GM18517 (cell line): ENCODE results near the gene ZNF189.
"Not testable (repeated sequence)": the region's sequence is repeated elsewhere in the genome, so short reads cannot be mapped to it uniquely, and the experiment has no call there.

Source experiments
- ATAC-seq: cut with Tn5 transposase; IDR thresholded peaks from one replicate; pipeline ENCODE4 v1.9.1; 2021; ENCODE audit warnings: mild to moderate bottlenecking, moderate library complexity; ENCODE audit not compliant: unreplicated experiment

The ZNF189 gene

DNA sequence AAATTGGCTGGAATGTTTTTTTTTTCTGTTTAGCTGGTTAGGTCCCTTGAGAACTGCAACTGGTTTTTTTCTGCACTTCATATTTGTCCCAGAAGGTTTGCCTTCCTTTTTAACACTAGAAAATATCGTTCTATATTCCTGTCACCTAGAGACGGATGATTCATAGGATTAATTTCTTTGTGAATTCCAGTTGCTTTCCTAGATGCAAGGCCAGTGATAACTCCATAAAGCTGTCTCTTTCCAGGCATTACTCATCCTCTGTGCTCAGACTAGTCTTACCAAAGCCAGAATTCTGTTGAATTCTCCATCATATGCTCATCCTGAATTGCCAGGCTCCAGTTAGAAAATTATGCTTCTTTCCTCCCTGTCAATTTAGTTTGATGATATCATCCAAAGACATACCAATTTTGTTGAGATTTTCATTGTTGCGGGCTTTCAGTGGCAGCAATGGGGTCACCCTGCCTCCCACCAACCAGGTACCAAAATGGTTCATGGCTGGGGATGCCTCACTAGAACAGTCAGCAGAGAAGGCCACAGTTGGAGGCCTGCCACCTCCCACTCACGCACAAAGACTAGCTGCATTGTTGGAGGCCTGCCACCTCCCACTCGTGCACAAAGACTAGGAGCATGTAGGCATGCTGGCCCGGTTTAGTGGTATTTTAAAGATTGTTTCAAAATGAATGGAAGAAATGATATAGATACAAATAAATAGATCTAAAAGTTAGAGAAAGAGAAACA is 22.4 kb upstream of the ZNF189 start:
- no peak for ATAC-seq

GRCh38 chr9:101380295-101380694 is 18.4 kb upstream of the ZNF189 start:
- no peak for ATAC-seq

- no peak for ATAC-seq
Measured at GRCh38 chr9:101381118-101381517, 17.5 kb upstream of the ZNF189 start.

- no peak for ATAC-seq
Measured at GRCh38 chr9:101381833-101382342, 16.8 kb upstream of the ZNF189 start.

GRCh38 chr9:101383361-101383760 is 15.3 kb upstream of the ZNF189 start:
- ATAC-seq, result no peak

GRCh38 chr9:101384873-101385536 is 13.6 kb upstream of the ZNF189 start, which contains the start of gene BAAT:
TSS of gene BAAT (minus strand) at chr9:101385006. CDS start at chr9:101371404, 13,602 bp downstream.
- ATAC-seq, result not testable (repeated sequence)

GRCh38 chr9:101387871-101388506 is 10.7 kb upstream of the ZNF189 start:
- ATAC-seq, result peak; percentile 77

GRCh38 chr9:101388507-101388993 is 10.1 kb upstream of the ZNF189 start:
- ATAC-seq, result no peak

GRCh38 chr9:101393135-101393534 is 5.5 kb upstream of the ZNF189 start:
- ATAC-seq, result no peak

GRCh38 chr9:101394687-101395086 is 4.0 kb upstream of the ZNF189 start:
- no peak for ATAC-seq

DNA sequence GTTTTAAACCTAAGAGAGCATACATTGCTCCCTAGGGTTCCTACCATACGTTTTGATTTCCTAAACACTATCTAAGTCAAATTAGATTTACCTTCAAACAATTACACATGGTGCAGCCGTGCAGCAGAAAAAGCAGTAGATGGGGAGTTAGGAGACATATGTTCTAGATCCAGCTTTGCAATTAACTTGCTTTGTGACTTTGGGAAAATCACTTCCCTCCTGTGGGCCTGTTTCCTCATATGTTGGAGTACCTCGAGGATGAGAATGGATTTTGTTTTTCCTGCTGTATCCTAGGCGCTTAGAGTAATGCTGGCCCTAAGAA is 944 bp upstream of the ZNF189 start:
- no peak for ATAC-seq

- no peak for ATAC-seq
Measured at GRCh38 chr9:101398930-101399642, 435 bp downstream of the ZNF189 start.

DNA sequence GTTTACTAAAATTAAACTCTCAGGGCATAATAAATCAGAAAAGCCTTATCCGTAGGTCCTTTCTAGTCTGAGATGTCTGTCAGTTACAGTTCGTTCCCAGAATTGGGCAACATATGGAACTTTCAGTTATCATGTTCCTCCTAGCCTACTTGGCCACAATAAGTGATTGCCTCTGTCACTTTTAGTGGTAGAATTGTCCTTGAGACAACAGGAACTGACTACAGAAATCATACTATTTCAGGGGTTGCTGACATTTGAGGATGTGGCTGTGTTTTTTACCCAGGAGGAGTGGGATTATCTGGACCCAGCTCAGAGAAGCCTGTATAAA is 956 bp downstream of the ZNF189 start:
- ATAC-seq, result no peak

DNA sequence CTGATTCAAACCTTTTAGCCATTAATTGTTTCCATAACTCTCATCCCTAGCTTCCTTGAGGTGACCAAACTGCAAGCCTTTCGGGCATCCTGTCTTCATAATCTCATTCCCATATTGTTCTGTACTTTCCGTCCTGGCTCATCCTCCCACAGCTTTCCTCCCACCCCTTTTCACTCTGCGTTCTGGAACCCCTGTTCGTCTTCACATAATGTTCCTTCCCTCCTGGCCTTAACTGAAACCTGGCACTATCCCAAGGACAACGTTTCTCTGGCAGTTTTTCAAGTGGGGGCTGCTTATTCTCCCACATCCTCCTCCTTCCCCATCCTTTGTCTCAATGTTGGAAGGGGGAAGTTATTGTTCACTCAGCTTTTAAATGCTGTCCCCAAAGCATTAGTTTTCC is 1.5 kb downstream of the ZNF189 start:
- ATAC-seq, result no peak

DNA sequence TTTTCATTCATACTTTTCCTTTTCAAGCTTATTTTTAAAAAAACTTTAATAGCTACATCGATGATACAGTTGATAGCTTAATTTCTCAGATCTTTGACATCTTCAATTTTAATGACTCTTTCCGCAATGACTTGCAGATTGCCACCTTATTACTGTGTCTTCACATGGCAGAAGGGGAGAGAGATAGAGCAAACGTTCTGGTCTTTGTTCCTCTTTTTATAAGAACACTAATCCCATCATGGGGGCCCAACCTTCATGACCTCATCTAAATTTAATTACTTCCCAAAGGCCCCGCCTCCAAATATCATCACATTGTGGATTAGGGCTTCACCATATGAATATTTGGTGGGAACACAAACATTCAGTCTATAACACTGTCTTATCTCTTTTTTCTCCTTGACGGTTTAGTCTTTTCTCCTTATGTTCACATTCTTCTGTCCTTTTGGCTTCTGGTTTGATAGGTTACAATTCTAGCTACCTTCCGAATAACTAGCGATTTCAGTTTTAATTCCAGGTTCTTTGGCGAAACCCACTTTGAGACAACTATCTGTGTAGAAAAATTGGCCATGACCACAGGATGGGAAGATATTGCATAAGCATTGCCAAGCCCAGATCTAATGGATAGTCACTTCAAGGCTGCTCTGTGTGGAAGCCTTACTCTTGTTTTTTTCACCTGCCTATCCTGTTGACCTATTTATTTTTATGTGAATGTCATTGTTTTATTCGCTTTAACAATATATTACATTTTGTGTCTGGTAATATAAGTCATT is 5.0 kb downstream of the ZNF189 start:
- no peak for ATAC-seq

GRCh38 chr9:101408374-101409078 is 9.9 kb downstream of the ZNF189 start:
- no peak for ATAC-seq

DNA sequence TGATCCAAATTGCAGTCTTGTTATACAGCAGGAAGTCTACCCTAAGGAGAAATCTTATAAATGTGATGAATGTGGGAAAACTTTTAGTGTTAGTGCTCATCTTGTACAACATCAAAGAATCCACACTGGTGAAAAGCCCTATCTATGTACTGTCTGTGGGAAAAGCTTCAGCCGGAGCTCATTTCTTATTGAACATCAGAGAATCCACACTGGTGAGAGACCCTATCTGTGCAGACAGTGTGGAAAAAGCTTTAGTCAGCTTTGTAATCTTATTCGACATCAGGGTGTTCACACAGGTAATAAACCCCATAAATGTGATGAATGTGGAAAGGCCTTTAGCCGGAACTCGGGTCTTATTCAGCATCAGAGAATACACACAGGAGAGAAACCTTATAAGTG is 10.4 kb downstream of the ZNF189 start:
- no peak for ATAC-seq

DNA sequence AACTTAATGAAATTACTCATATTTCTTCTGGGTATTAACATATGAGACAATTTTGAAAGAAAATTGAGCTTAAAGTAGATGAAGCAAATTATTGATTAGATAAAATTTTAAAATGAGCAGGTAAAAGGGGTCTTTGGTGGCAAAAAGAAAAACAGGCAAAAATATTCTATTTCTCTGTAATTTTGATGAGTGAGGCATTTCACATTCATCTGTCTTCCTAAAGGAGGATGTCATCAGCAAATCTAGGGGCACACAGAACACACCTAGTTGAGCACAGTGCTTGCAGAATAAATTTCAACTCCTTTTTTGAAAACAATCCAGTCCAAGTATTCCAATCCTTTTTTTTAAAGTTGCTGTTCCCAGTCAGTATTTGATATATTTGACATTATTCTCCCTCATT is 16.2 kb downstream of the ZNF189 start:
- ATAC-seq, result no peak

- no peak for ATAC-seq
Measured at GRCh38 chr9:101415578-101415977, 16.9 kb downstream of the ZNF189 start.

DNA sequence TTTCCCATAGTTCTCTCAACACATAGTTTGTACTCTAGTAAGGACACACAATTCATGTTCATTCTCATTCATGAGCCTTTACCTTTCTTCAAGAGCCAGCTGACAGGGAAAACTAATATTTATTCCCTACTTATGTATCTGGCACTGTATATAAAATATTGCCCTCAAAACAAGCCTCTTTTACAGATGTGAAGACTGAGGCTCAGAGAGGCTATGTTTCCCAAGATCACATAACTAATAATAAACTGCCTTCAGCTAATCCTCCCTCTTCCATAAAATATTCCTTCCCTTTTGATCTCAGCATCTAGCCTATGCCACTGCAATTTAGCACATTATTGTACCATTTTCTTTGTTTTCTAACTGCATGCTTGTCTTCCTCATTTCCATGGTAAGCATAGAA is 18.7 kb downstream of the ZNF189 start:
- no peak for ATAC-seq
